GM19025 (cell line): Measurements from ENCODE around the gene POLR2E.
"Not testable (repeated sequence)": the region's sequence is repeated elsewhere in the genome, so short reads cannot be mapped to it uniquely, and the experiment has no call there.

Experiments used
- ATAC-seq: cut with Tn5 transposase; IDR thresholded peaks from one replicate; pipeline ENCODE4 v1.9.1; 2021; ENCODE audit warnings: mild to moderate bottlenecking, low read depth, moderate library complexity; ENCODE audit not compliant: unreplicated experiment

POLR2E gene

GRCh38 chr19:1094978-1095701 lies at the start of gene POLR2E:
TSS of gene POLR2E (minus strand) at chr19:1095375. CDS start at chr19:1095315, 60 bp downstream.
- ATAC-seq = peak; percentile 80

DNA sequence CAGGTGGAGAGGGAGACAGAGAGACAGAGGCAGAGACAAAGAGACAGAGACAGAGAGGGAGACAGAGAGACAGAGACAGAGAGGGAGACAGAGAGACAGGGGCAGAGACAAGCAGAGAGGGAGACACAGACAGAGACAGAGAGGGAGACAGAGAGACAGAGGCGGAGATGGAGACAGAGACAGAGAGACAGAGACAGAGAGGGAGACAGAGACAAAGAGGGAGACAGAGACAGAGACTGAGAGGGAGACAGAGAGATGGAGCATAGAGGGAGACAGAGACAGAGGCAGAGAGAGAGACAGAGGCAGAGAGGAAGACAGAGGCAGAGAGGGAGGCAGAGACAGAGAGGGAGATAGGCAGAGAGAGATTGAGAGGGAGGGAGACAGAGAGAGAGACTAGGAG lies 49.6 kb upstream of the POLR2E start:
- ATAC-seq = no peak

DNA sequence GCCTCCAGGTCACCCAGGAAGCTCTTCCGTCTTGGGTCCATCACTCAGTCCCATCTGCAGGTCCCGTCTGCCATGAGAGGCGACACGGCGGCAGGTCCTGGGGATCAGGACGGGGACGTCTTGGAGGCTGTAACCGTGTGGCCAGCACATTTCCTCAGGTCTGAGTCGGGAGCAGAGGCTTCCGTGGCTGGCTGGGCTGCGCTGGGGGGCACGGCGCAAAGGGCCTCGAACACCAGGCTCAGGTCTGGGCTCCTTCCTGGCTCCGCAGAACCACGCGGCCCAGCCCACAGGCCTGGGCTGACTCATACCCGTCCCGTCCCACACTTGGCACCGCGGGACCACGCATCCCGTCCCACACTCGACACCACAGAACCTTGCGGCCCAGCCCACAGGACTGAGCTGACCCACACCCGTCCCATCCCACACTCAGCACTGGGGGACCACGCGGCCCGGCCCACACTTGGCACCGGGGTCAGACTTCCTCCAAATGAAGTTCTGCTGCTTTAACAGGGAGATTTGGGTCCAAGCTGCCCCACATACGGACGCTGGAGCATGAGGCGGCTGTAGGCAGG lies 48.7 kb upstream of the POLR2E start:
- ATAC-seq = no peak

DNA sequence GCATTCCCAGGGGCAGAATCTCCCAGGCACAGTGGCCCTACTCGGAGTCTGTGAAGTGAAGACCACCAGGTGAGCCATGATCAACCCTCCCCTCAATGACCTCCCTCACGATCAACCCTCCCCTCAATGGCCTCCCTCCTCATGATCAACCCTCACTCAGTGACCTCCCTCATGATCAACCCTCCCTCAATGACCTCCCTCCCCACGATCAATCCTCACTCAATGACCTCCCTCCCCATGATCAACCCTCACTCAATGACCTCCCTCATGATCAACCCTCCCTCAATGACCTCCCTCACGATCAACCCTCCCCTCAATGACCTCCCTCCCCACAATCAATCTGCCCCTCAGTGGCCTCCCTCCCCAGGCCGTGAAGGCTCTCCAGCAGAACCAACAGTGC lies 46.8 kb upstream of the POLR2E start:
- no peak for ATAC-seq

- no peak for ATAC-seq
Measured at GRCh38 chr19:1140272-1141027, 45.3 kb upstream of the POLR2E start.

DNA sequence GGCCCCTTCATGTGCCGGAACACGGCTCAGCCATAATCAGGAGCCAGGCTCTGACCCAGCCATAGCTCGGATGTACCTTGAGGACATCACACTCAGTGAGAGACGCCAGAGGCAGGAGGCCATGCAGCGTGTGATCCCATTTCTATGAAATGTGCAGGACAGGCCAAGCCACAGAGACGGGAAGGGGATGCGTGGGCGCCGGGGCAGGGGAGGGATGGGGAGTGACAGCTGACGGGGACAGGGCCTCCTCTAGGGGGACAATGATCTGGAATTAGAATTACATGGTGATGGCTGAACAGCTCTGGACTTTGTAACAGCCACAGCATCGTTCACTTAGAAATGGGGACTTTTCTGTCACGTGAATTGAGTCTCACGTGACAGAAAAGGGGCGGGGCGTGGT lies 44.0 kb upstream of the POLR2E start:
- ATAC-seq = no peak

- no peak for ATAC-seq
Measured at GRCh38 chr19:1138121-1138520, 42.9 kb upstream of the POLR2E start.

- ATAC-seq = no peak
Measured at GRCh38 chr19:1136621-1137317, 41.6 kb upstream of the POLR2E start.

- no peak for ATAC-seq
Measured at GRCh38 chr19:1136201-1136600, 41.0 kb upstream of the POLR2E start.

DNA sequence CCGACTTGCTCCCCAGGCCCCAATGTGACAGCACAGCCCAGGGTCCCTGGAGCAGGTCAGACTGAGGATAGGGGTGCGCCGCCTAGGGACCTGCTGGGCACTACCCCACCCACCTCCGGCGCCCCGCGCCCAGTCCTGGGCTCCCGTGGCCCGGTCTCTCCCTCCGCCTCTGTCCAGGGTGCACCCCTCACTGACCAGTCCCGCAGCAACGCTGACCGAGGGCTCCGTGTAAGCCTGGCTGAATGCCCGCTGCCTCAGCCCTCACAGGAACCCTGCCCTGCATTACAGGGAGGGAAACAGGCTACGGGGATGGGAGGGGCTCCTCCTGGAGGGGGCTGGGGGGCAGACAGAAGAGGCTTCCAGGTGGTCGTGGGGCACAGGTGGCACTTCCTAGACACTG lies 40.3 kb upstream of the POLR2E start:
- no peak for ATAC-seq

DNA sequence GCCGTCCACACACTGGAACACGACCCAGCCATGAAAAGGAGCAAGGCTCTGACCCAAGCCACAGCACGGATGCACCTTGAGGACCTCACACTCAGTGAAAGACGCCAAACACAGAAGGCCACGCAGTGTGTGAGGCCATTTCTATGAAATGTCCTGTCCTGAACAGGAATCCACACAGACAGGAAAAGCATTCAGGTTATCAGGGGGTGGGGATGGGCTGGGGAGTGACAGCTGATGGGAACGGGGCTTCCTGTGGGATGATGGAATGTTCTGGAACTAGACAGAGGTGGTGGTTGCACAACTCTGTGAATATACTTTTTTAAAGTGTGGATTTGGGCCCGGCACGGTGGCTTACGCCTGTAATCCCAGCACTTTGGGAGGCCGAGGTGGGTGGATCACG lies 39.3 kb upstream of the POLR2E start:
- ATAC-seq = no peak

DNA sequence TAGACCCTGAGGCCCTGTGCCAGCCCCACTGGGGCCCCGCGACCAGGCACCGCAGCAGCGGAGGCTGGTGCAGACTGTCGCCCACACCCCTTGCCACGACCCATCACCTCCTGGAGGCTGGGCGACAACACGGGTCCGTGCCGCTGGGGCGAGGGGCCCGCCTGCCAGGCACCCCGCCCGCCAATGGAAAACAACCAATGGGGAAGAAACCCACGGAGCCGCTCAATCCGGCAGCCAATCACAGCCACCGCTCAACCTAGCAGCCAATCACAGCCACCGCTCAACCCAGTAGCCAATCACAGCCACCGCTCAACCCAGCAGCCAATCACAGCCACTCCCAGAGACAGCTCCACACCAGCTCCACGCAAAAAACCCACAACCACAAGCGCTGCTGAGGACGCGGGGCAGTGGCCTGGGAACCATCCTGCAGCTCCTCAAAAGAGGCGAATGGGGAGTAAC lies 38.3 kb upstream of the POLR2E start:
- ATAC-seq = peak; percentile 43

DNA sequence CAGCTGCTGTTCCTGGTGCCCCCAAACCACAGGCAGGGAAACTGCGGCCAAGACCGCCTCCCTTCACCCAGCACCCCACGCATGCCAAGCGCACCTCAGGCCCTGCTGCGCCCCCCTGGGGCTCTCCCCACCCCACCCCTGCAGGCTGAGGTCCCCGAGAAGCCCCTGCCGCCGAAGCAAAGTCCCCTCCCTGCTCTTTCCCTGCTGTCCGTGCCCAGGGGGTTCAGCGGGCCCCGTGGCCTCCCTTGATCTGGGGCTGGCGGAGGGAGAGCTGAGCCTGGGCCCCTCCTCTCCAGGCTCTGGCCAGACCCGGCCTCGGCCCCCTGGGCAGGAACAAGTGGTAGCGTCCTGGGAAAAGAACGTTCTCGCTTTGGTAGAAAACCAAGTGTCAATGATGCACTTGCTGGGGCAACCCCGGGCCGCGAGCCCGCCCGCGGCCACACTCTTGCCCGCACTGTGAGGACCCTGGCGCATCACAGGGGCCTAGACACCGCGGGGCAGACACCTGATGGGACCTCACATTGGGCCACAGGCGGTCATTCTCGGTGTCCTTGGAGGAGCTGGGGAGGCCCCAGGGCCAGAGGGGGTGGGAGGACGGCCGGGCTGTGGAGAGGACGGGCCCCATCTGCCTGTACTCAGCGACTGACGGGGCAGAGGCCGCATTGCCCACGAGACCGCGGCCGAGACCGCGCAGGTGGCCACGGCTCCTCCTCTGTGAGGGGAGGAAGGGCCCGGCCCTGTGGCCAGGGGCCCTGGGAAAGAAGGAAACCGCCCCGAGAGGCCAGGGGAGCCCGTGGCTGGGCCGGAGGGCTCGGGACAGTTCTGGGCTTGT lies 37.6 kb upstream of the POLR2E start:
- peak; percentile 4 for ATAC-seq

GRCh38 chr19:1131718-1132551 lies 36.8 kb upstream of the POLR2E start:
- peak; percentile 36 for ATAC-seq

DNA sequence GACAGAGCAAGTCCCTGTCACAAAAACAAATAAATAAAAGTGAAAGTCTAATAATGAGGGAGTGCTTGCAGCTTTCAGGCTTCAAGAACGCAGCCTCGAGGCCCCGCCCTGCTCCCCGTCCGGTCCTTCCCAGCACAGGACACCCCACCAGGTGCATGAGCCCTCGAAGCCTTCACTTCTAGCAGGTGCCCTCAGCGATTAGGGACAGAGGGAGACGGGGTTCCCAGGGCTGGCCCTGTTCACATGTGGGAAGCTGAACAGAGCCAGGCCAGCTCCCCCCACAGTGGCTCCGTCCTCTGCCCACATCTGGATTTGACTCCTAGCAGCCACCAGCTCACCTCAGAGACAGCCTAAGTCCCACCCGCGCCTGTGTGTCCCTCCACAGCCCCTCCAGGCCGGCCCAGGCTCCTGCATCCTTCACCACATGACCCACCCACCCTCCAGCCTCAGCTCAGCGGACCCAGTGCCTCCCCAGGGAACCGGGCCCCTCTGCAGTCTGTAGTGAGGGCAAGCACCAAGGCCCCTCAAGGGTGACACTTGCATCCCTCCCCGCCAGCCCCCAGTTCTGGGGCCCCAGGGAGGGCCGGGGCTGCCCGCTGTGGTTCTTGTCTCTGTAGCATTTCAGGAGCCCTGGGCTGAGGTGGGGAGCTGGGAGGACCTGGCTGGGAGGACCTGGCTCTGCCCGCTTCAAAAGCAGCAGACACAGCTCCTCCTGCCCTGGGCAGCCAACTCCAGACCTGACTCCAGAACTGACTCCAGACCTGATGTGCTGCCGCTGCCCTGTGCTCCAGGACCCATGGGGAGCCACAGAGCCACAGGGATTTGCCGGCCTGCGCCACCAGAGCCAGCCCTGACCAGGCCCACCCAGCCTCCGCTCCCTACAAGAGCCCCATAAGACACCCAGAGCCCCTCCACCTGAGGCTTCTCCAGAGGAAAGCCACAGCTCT lies 35.9 kb upstream of the POLR2E start:
- ATAC-seq = no peak

- ATAC-seq = no peak
Measured at GRCh38 chr19:1129535-1129934, 34.4 kb upstream of the POLR2E start.

DNA sequence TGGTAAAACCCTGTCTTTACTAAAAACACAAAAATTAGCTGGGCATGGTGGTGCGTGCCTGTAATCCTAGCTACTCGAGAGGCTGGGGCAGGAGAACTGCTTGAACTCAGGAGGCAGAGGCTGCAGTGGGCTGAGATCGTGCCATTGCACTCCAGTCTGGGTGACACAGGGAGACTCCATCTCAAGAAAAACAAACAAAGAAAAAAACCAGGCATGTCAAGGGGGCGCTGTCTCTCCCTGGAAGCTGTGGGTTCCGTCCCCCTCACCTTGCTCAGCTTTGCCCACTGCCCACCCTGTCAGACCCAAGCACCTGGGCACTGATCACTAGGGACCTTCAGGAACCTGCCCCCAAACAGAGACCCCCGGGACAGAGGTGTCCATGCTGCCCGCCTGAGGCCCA lies 33.9 kb upstream of the POLR2E start:
- not testable (repeated sequence) for ATAC-seq

- no peak for ATAC-seq
Measured at GRCh38 chr19:1128106-1128505, 32.9 kb upstream of the POLR2E start.
